HUES64 (cell line): ENCODE data around the gene ERP27.

ENCODE experiments used
- H3K27ac ChIP-seq: 2 replicates; pipeline ENCODE4 v1.7.0; 2013; ENCODE audit warnings: low read depth, low read length, inconsistent platforms
- H3K27me3 ChIP-seq: 2 replicates; pipeline ENCODE4 v1.6.1; 2013; ENCODE audit warnings: mild to moderate bottlenecking, low read length; ENCODE audit not compliant: insufficient read depth
- H3K36me3 ChIP-seq: 2 replicates; pipeline ENCODE4 v1.6.1; 2013; ENCODE audit warnings: mild to moderate bottlenecking, low read length; ENCODE audit not compliant: insufficient read depth
- H3K4me1 ChIP-seq: 2 replicates; pipeline ENCODE4 v1.6.1; 2013; ENCODE audit warnings: mild to moderate bottlenecking, low read length, moderate library complexity; ENCODE audit not compliant: insufficient read depth
- H3K4me3 ChIP-seq: 2 replicates; pipeline ENCODE4 v1.5.1; 2013; ENCODE audit warnings: mild to moderate bottlenecking, low read length, moderate library complexity
- H3K9ac ChIP-seq: 2 replicates; pipeline ENCODE4 v1.6.1; 2013; ENCODE audit warnings: mild to moderate bottlenecking, low read depth, low read length
- H3K9me3 ChIP-seq: 2 replicates; pipeline ENCODE4 v1.6.1; 2013; ENCODE audit warnings: low read depth, low read length; ENCODE audit not compliant: insufficient read depth
- WGBS: fragments of 150-250, 120-280 bp; methylation state at CpG from one replicate; pipeline ENCODE4 v1.1.7; 2013; ENCODE audit warnings: missing lambda C conversion rate; 5-methylcytosine and 5-hydroxymethylcytosine counted together

The ERP27 gene

GRCh38 chr12:14950982-14951746 is 12.8 kb upstream of the ERP27 start:
- H3K4me1 ChIP-seq: peaks cover 10% of the 10 kb centered on the region
- H3K4me3 ChIP-seq: no peak overlapping the region
- no peaks in the 10 kb centered on the region for H3K9me3 ChIP-seq
- no peaks in the 10 kb centered on the region for H3K36me3 ChIP-seq
- WGBS: 83% methylated on average over 6 of the region's 6 CpGs
- H3K27me3 ChIP-seq: no peaks in the 10 kb centered on the region
- H3K27ac ChIP-seq: no peak overlapping the region; the same call in 1 of the 2 replicates
- no peak overlapping the region for H3K9ac ChIP-seq

GRCh38 chr12:14950421-14950820 is 12.1 kb upstream of the ERP27 start:
- 95% methylated on average over 4 of the region's 4 CpGs for WGBS
- Histone ChIP-seq H3K27ac (no peak overlapping the region), H3K27me3 (no peaks in the 10 kb centered on the region), H3K4me3 (no peak overlapping the region), H3K9me3 (no peaks in the 10 kb centered on the region), H3K9ac (no peak overlapping the region), H3K4me1 (peaks cover 10% of the 10 kb centered on the region; the same call in 1 of the 2 replicates), H3K36me3 (no peaks in the 10 kb centered on the region)

- Histone ChIP-seq H3K9me3 (no peaks in the 10 kb centered on the region), H3K4me3 (no peak overlapping the region), H3K4me1 (peaks cover 10% of the 10 kb centered on the region; the same call in 1 of the 2 replicates), H3K9ac (no peak overlapping the region), H3K36me3 (no peaks in the 10 kb centered on the region), H3K27me3 (no peaks in the 10 kb centered on the region), H3K27ac (no peak overlapping the region)
- WGBS: 96% methylated on average over 5 of the region's 5 CpGs
Observed at GRCh38 chr12:14949631-14950030, 11.3 kb upstream of the ERP27 start.

DNA sequence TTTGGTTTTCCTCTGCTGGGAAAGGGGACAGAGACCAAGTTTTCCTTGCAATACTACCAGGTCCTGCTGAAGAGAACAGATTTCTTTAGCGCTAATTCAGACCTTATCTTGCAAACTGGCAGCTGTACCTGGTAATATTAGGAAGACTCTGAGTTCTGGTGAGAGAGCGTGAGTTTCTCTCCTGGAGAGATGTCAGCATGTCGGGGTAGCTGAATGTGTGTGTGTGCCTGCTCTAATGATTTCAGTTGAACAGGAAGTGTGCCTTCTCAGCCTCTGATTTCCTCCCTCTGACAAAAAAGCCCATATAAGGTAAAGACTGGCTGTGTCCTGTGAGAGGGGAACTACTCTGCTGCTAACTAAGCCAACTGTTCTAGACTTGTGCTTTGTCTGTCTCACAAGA is 10.3 kb upstream of the ERP27 start:
- WGBS: 81% methylated on average over 3 of the region's 3 CpGs
- peaks cover 10% of the 10 kb centered on the region; the same call in 1 of the 2 replicates for H3K4me1 ChIP-seq
- no peaks in the 10 kb centered on the region for H3K36me3 ChIP-seq

DNA sequence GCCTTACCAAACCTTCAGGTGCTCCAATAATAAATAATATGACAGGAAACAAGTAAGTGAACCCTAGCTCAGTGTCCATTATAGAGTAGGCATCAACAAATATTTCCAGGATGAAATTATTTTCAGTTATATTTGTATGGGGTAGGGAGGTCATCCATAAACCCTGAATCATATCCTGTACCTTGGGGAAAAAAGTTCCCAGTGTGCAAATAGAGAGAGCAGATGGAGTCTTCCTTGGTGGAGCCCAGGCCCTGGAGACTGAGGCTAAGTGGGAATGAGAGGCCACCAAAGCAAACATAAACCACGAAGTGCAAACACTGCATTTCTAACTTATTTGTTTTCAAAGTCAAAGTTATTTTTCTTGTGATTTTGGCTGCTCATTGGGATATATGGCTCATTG is 8.5 kb upstream of the ERP27 start:
- Histone ChIP-seq H3K27ac (no peak overlapping the region), H3K9me3 (no peaks in the 10 kb centered on the region), H3K4me3 (no peak overlapping the region), H3K4me1 (peaks cover 10% of the 10 kb centered on the region; the same call in 1 of the 2 replicates), H3K36me3 (no peaks in the 10 kb centered on the region), H3K27me3 (no peaks in the 10 kb centered on the region), H3K9ac (no peak overlapping the region)
- 83% methylated on average over 1 of the region's 1 CpG for WGBS

More for the DNA sequence above, 10.3 kb upstream of the ERP27 start:
- peak overlapping the region; percentile 53 for H3K27ac ChIP-seq
- H3K9ac ChIP-seq: peak overlapping the region; percentile 51
- no peak overlapping the region for H3K4me3 ChIP-seq
- no peaks in the 10 kb centered on the region for H3K27me3 ChIP-seq
- H3K9me3 ChIP-seq: no peaks in the 10 kb centered on the region

- 87% methylated on average over 2 of the region's 2 CpGs for WGBS
- no peak overlapping the region for H3K4me3 ChIP-seq
- H3K9ac ChIP-seq: no peak overlapping the region
- no peaks in the 10 kb centered on the region for H3K9me3 ChIP-seq
- no peaks in the 10 kb centered on the region for H3K36me3 ChIP-seq
- H3K27me3 ChIP-seq: no peaks in the 10 kb centered on the region
- no peak overlapping the region for H3K27ac ChIP-seq
- H3K4me1 ChIP-seq: peaks cover 10% of the 10 kb centered on the region; the same call in 1 of the 2 replicates
Observed at GRCh38 chr12:14946162-14946561, 7.8 kb upstream of the ERP27 start.

- H3K27me3 ChIP-seq: no peaks in the 10 kb centered on the region
Observed at GRCh38 chr12:14942196-14942931, 4.0 kb upstream of the ERP27 start.

GRCh38 chr12:14941369-14941768 is 3.0 kb upstream of the ERP27 start:
- Histone ChIP-seq H3K27ac (no peak overlapping the region), H3K4me3 (no peak overlapping the region), H3K27me3 (no peaks in the 10 kb centered on the region), H3K36me3 (no peaks in the 10 kb centered on the region), H3K9me3 (no peaks in the 10 kb centered on the region), H3K9ac (no peak overlapping the region), H3K4me1 (no peaks in the 10 kb centered on the region)
- 100% methylated on average over 1 of the region's 2 CpGs for WGBS

More at GRCh38 chr12:14942196-14942931, 4.0 kb upstream of the ERP27 start:
- no peaks in the 10 kb centered on the region for H3K4me1 ChIP-seq
- WGBS: 92% methylated on average over 12 of the region's 12 CpGs
- no peak overlapping the region for H3K9ac ChIP-seq
- no peak overlapping the region for H3K4me3 ChIP-seq
- no peaks in the 10 kb centered on the region for H3K36me3 ChIP-seq
- H3K9me3 ChIP-seq: no peaks in the 10 kb centered on the region
- H3K27ac ChIP-seq: no peak overlapping the region

DNA sequence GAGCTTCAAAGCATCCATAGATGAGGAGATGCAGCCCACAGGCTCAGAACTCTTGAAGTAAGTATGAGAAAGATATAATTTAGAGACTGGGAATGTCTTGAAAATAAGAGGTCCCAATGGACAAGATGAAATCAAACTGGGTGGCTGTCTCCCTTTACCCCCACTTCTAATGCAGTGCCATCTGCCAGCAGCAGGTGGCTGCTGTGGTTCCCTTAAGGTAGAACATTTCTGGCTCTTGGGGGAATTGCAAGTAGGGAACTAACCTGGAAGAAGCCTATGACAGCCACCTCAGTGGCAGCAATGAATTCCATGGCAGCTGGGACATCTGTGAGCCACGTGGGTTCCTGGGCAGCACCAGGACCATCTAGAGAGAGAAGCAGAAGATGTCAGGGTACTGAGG is 648 bp downstream of the ERP27 start:
- Histone ChIP-seq H3K36me3 (no peaks in the 10 kb centered on the region), H3K9me3 (no peaks in the 10 kb centered on the region), H3K4me1 (no peaks in the 10 kb centered on the region), H3K9ac (no peak overlapping the region), H3K27me3 (no peaks in the 10 kb centered on the region), H3K4me3 (no peak overlapping the region), H3K27ac (no peak overlapping the region)
- whole genome bisulfite sequencing: 65% methylated on average over 1 of the region's 1 CpG

- H3K27ac ChIP-seq: no peak overlapping the region
- H3K9me3 ChIP-seq: no peaks in the 10 kb centered on the region
- 90% methylated on average over 3 of the region's 3 CpGs for WGBS
- H3K9ac ChIP-seq: no peak overlapping the region
- no peak overlapping the region for H3K4me3 ChIP-seq
- no peaks in the 10 kb centered on the region for H3K4me1 ChIP-seq
- no peaks in the 10 kb centered on the region for H3K36me3 ChIP-seq
- H3K27me3 ChIP-seq: no peaks in the 10 kb centered on the region
Observed at GRCh38 chr12:14937014-14937413, 1.3 kb downstream of the ERP27 start.

GRCh38 chr12:14936224-14936861 is 2.0 kb downstream of the ERP27 start:
- Histone ChIP-seq H3K4me3 (no peak overlapping the region), H3K9ac (no peak overlapping the region), H3K9me3 (no peaks in the 10 kb centered on the region), H3K27me3 (no peaks in the 10 kb centered on the region), H3K4me1 (no peaks in the 10 kb centered on the region), H3K36me3 (no peaks in the 10 kb centered on the region), H3K27ac (no peak overlapping the region)
- WGBS: 48% methylated on average over 6 of the region's 6 CpGs
